CD14-positive monocyte (primary cell): ENCODE data around the gene RAI14. TPM values are rescaled to one million over a fixed set of nuclear protein-coding genes. Genes with fewer than 3 reads are reported as not detected.
"Not testable (repeated sequence)": the region's sequence is repeated elsewhere in the genome, so short reads cannot be mapped to it uniquely, and the experiment has no call there.

ENCODE experiments used
- DNase-seq, 3 donors: peaks; one replicate each; pipeline ENCODE4 v3.0.0-alpha.2; 2011 to 2022
- H2AFZ ChIP-seq: 2 replicates; pipeline ENCODE4 v1.6.0; 2012; ENCODE audit warnings: mild to moderate bottlenecking, low read depth, low read length, inconsistent platforms; ENCODE audit not compliant: insufficient read depth, poor library complexity, severe bottlenecking
- H3K27ac ChIP-seq, 2 donors: 1 replicate in 1 of 2; 2 replicates in 1 of 2; pipeline ENCODE4 v1.5.1; 2012 to 2013; ENCODE audit warnings: low read length in 2 of 2, control low read depth in 1 of 2, inconsistent platforms in 1 of 2, low read depth in 1 of 2, mild to moderate bottlenecking in 1 of 2
- H3K27me3 ChIP-seq, 2 donors: one replicate each; pipeline versions ENCODE4 v1.6.0 to v1.6.1; 2011 to 2013; ENCODE audit warnings: low read length in 2 of 2; ENCODE audit not compliant: control insufficient read depth in 2 of 2, insufficient read depth in 2 of 2
- H3K36me3 ChIP-seq, 2 donors: replicated peaks in 1 of 2; 1 replicate in 1 of 2; 2 replicates in 1 of 2; pipeline versions ENCODE4 v1.5.1 to v1.6.1; 2012 to 2013; ENCODE audit warnings: low read length in 2 of 2, control low read depth in 1 of 2, inconsistent platforms in 1 of 2, mild to moderate bottlenecking in 1 of 2; ENCODE audit not compliant: insufficient read depth in 2 of 2, control insufficient read depth in 1 of 2
- H3K4me1 ChIP-seq, 2 donors: 1 replicate in 1 of 2; 2 replicates in 1 of 2; pipeline versions ENCODE4 v1.5.1 to v1.6.1; 2012 to 2013; ENCODE audit warnings: low read length in 2 of 2, control low read depth in 1 of 2, inconsistent platforms in 1 of 2, mild to moderate bottlenecking in 1 of 2, moderate library complexity in 1 of 2; ENCODE audit not compliant: insufficient read depth in 2 of 2, control insufficient read depth in 1 of 2
- H3K4me2 ChIP-seq: replicated peaks from 2 replicates; pipeline ENCODE3; 2012; ENCODE audit warnings: low read length, moderate library complexity, mild to moderate bottlenecking; ENCODE audit not compliant: poor library complexity, severe bottlenecking; ENCODE audit errors: extremely low read depth
- H3K4me3 ChIP-seq, 3 experiments: fragments of 200-600 bp in 1 of 3; sonication (generic) in 1 of 3; replicated peaks in 1 of 3; 1 replicate in 2 of 3; 2 replicates in 1 of 3; pipeline ENCODE4 v1.5.1; 2011 to 2013; ENCODE audit warnings: low read length in 3 of 3, mild to moderate bottlenecking in 3 of 3, control low read depth in 2 of 3, low read depth in 2 of 3, inconsistent platforms in 1 of 3, moderate library complexity in 1 of 3
- H3K79me2 ChIP-seq: 2 replicates; pipeline ENCODE4 v1.6.0; 2012; ENCODE audit warnings: mild to moderate bottlenecking, control low read depth, inconsistent platforms, low read length, moderate library complexity; ENCODE audit not compliant: insufficient read depth
- H3K9ac ChIP-seq: 2 replicates; pipeline ENCODE4 v1.6.0; 2017; ENCODE audit warnings: low read length, mild to moderate bottlenecking; ENCODE audit not compliant: insufficient read depth, poor library complexity, severe bottlenecking
- H3K9me3 ChIP-seq, 2 donors: replicated peaks in 1 of 2; 1 replicate in 1 of 2; 2 replicates in 1 of 2; pipeline versions ENCODE4 v1.5.1 to v1.6.1; 2012 to 2013; ENCODE audit warnings: low read length in 2 of 2, control low read depth in 1 of 2; ENCODE audit not compliant: control insufficient read depth in 1 of 2, insufficient read depth in 1 of 2
- H4K20me1 ChIP-seq: 2 replicates; pipeline ENCODE4 v1.6.0; 2012; ENCODE audit warnings: mild to moderate bottlenecking, low read length, control low read depth, moderate library complexity; ENCODE audit not compliant: insufficient read depth
- H3K27ac Mint-ChIP-seq, 7 donors: one replicate each; pipeline ENCODE4 v1.8.0; 2020; ENCODE audit warnings: mild to moderate bottlenecking in 7 of 7, mixed read lengths in 7 of 7, moderate library complexity in 6 of 7, inconsistent platforms in 2 of 7
- H3K27me3 Mint-ChIP-seq, 3 donors: one replicate each; pipeline ENCODE4 v1.8.0; 2021 to 2022; ENCODE audit warnings: low read depth in 3 of 3, mild to moderate bottlenecking in 3 of 3, mixed read lengths in 3 of 3, moderate library complexity in 3 of 3, inconsistent platforms in 1 of 3
- H3K36me3 Mint-ChIP-seq, 2 donors: one replicate each; pipeline ENCODE4 v1.8.0; 2020; ENCODE audit warnings: mixed read lengths in 2 of 2, inconsistent platforms in 1 of 2, mild to moderate bottlenecking in 1 of 2
- H3K4me1 Mint-ChIP-seq: one replicate; pipeline ENCODE4 v1.8.0; 2020; ENCODE audit warnings: mild to moderate bottlenecking, mixed read lengths
- H3K4me3 Mint-ChIP-seq, 2 donors: one replicate each; pipeline ENCODE4 v1.8.0; 2020; ENCODE audit warnings: mild to moderate bottlenecking in 2 of 2, mixed read lengths in 2 of 2, moderate library complexity in 1 of 2
- H3K9me3 Mint-ChIP-seq, 7 donors: one replicate each; pipeline ENCODE4 v1.8.0; 2020 to 2022; ENCODE audit warnings: mixed read lengths in 7 of 7, mild to moderate bottlenecking in 6 of 7, moderate library complexity in 6 of 7, inconsistent platforms in 2 of 7
- CTCF ChIP-seq: fragments of 200-600 bp; IDR thresholded peaks from one replicate; pipeline ENCODE4 v1.8.0; 2022; ENCODE audit warnings: antibody characterized with exemption, mild to moderate bottlenecking
- WGBS: methylation state at CpG from one replicate; pipeline ENCODE4 v1.1.5; 2013; ENCODE audit warnings: missing lambda C conversion rate; ENCODE audit not compliant: insufficient coverage; 5-methylcytosine and 5-hydroxymethylcytosine counted together
- intact Hi-C, 2 donors: fragments of 100-400 bp; cut with micrococcal nuclease; formaldehyde crosslinking; loops; one replicate each; pipeline versions ENCODE4 v1.15.0 to v1.15.1; 2023
- polyA plus RNA-seq, 3 donors: library from polyadenylated mRNA; depleted of rRNA in 1 of 3; unstranded in 2 of 3; stranded (reverse) in 1 of 3; fragments of 300-500 nt in 2 of 3; fragments of >200 nt in 1 of 3; fragmentation: Illumina TruSeq in 2 of 3; gene quantifications; 1 replicate in 2 of 3; 2 replicates in 1 of 3; pipeline ENCODE4 v1.2.3, GENCODE V29; 2012 to 2021

Gene RAI14
- polyA plus RNA-seq, 3 donors: 0.08 TPM; not detected in 2

DNA sequence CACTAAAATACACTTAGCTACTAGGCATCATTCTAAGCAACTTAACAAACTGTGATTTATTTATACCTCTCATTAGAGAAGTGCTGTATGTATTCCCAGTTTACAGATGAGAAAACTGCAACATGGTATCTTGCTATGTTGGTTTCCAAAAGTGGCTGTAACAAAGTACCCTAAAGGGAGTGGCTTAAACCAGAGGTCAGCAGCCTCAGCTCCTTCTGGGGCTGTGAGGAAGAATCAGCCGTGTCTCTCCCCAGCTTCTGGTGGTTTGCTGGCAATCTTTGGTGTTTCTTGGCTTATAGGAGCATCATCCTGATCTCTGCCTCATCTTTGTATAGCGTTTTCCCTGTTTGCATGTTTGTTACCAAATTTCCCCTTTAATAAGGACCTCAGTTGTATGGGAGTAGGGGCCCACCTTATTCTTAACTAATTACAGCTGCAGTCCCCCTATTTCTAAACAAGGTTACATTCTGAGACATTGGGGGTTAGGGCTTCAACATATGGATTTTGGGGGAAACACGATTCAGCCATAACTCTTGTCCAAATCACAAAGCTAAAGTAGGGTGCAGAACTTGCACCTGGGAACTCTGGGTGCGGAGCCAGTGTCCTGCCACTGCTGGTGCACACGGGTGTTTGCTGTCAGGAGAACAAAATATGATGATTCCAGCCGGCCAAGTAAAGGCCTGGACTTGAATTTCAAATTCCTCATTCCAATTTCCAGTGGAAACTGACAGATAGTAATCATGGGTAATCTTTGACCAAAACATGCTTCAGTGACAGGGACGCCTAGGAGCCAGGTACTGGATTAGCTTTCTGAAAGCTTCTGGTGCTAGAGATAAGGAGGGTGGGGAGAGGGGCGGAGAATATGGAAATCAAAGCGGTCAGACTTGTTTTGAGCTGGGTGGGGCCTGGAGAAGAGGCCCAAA lies 43.3 kb downstream of the RAI14 start:
- Histone ChIP-seq H2AFZ (no peak overlapping the region), H3K27me3 (no peaks in the 10 kb centered on the region), H3K27ac (no peak overlapping the region), H3K36me3 (no peaks in the 10 kb centered on the region), H3K4me1 (no peaks in the 10 kb centered on the region), H3K79me2 (no peaks in the 10 kb centered on the region), H3K4me2 (no peak overlapping the region), H3K4me3 (no peak overlapping the region), H3K9me3 (peaks cover 0 to 3% of the 10 kb centered on the region in 2 donors), H4K20me1 (no peaks in the 10 kb centered on the region), H3K9ac (no peak overlapping the region)
- Mint-ChIP-seq H3K4me3 (no peak overlapping the region), H3K27ac (no peak overlapping the region), H3K9me3 (peaks cover 0 to 7% (median 0%) of the 10 kb centered on the region in 7 donors), H3K27me3 (peaks cover 0 to 4% (median 0%) of the 10 kb centered on the region in 3 donors), H3K4me1 (peaks cover 2% of the 10 kb centered on the region), H3K36me3 (no peaks in the 10 kb centered on the region)
- no peak for TF ChIP-seq CTCF
- intact Hi-C loops: no loop called here
- DNase-seq: no peak
- WGBS: 83% methylated on average over 4 of the region's 9 CpGs

- intact Hi-C loops: no loop called here
- H3K27me3 Mint-ChIP-seq: peaks cover 0 to 4% (median 0%) of the 10 kb centered on the region in 3 donors
- H3K27ac ChIP-seq: no peak overlapping the region
- H3K4me3 ChIP-seq: no peak overlapping the region
- no peak overlapping the region for H3K4me3 Mint-ChIP-seq
- H3K4me1 Mint-ChIP-seq: peaks cover 2% of the 10 kb centered on the region
- no peaks in the 10 kb centered on the region for H3K79me2 ChIP-seq
- no CpG with 5 or more reads among the region's 2 CpGs for WGBS
- H3K4me1 ChIP-seq: no peaks in the 10 kb centered on the region
- no peaks in the 10 kb centered on the region for H3K36me3 ChIP-seq
- peaks cover 0 to 3% of the 10 kb centered on the region in 2 donors for H3K9me3 ChIP-seq
- H4K20me1 ChIP-seq: no peaks in the 10 kb centered on the region
- H3K36me3 Mint-ChIP-seq: no peaks in the 10 kb centered on the region
- H2AFZ ChIP-seq: no peak overlapping the region
- no peak for TF ChIP-seq CTCF
- H3K4me2 ChIP-seq: no peak overlapping the region
- no peak overlapping the region for H3K27ac Mint-ChIP-seq
- DNase-seq: no peak
- no peaks in the 10 kb centered on the region for H3K27me3 ChIP-seq
- H3K9me3 Mint-ChIP-seq: peaks cover 0 to 7% (median 0%) of the 10 kb centered on the region in 7 donors
- H3K9ac ChIP-seq: no peak overlapping the region
These were observed 43.9 kb downstream of the RAI14 start for GRCh38 chr5:34700078-34700452.

GRCh38 chr5:34701442-34701841 lies 45.3 kb downstream of the RAI14 start:
- H3K36me3 Mint-ChIP-seq, intact Hi-C loops, DNase-seq, H4K20me1 ChIP-seq, H3K4me3 Mint-ChIP-seq, H3K36me3 ChIP-seq, H3K9me3 Mint-ChIP-seq, H3K27me3 ChIP-seq, H3K27ac ChIP-seq, H3K27ac Mint-ChIP-seq, H3K4me2 ChIP-seq, H3K79me2 ChIP-seq, H3K4me1 ChIP-seq, H3K9me3 ChIP-seq, H3K4me3 ChIP-seq, H2AFZ ChIP-seq, H3K4me1 Mint-ChIP-seq, H3K27me3 Mint-ChIP-seq, H3K9ac ChIP-seq: not testable (repeated sequence)
- WGBS: no CpG with 5 or more reads among the region's 2 CpGs
